SU-DHL-6 (cell line): ENCODE measurements around the gene THUMPD3.

Source experiments
- EZH2phosphoT487 ChIP-seq: fragments of 200-600 bp; sonication (generic), shearing (Covaris generic); conservative IDR thresholded peaks from 2 replicates; pipeline ENCODE4 v1.6.1; 2018; ENCODE audit warnings: mild to moderate bottlenecking, antibody characterized with exemption, low read length, moderate library complexity, mixed read lengths
- TF ChIP-seq, protein P1 (sequence below): fragments of 200-600 bp; sonication (generic); IDR thresholded peaks from one replicate; pipeline ENCODE4 v1.5.1; 2017; ENCODE audit warnings: antibody characterized with exemption, mild to moderate bottlenecking, low read length, moderate library complexity; ENCODE audit not compliant: insufficient read depth, poor library complexity, severe bottlenecking

DNA sequence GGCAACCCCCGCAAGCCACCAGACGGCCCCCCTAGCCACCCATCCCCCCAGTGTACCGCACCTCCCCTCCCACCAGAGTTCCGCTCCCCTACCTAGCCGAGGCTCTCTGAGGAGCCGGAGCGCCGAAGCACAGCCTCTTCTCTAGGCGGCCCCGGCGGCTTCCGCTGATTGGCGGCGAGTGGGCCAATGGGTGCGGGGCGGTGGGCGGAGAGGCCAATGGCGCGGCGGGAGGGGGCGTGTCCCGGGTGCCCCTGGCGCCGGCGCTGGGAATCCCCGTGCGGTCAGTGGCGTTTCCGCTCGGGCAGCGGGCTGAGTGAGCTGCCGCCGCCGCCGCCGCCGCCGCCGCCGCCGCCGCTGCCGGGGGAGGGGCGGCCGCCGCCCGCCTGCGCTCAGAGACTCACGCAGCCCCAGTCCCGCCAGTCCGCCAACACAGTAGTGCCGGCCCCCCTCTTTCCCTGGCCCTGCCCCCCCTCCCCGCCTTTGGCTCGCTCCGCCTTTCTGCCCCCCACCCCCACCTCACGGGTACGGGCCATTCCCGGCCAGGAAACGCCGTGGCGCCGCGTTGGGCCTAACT, 34.6 kb downstream of the THUMPD3 start, which contains the start of gene SETD5:
- TF ChIP-seq, protein P1, sequence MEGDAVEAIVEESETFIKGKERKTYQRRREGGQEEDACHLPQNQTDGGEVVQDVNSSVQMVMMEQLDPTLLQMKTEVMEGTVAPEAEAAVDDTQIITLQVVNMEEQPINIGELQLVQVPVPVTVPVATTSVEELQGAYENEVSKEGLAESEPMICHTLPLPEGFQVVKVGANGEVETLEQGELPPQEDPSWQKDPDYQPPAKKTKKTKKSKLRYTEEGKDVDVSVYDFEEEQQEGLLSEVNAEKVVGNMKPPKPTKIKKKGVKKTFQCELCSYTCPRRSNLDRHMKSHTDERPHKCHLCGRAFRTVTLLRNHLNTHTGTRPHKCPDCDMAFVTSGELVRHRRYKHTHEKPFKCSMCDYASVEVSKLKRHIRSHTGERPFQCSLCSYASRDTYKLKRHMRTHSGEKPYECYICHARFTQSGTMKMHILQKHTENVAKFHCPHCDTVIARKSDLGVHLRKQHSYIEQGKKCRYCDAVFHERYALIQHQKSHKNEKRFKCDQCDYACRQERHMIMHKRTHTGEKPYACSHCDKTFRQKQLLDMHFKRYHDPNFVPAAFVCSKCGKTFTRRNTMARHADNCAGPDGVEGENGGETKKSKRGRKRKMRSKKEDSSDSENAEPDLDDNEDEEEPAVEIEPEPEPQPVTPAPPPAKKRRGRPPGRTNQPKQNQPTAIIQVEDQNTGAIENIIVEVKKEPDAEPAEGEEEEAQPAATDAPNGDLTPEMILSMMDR = no peak
- no peak for TF ChIP-seq EZH2phosphoT487
